ENCODE data around the gene ODAPH.

Gene ODAPH

GRCh38 chr4:75567725-75568124, 11.9 kb downstream of the ODAPH start:
- H3K27ac ChIP-seq (ENCODE audit: low read length), result no peak overlapping the region
- H3K9me2 ChIP-seq (replicated peaks; ENCODE audit: insufficient read depth, low read length), result no peaks in the 10 kb centered on the region
- no peaks in the 10 kb centered on the region for H3F3A ChIP-seq (ENCODE audit: insufficient read depth, low read length)
- H3K36me3 ChIP-seq (replicated peaks; ENCODE audit: insufficient read depth, low read length), result no peaks in the 10 kb centered on the region
- no peak overlapping the region for H3K4me3 ChIP-seq (ENCODE audit: low read length)
- no peak overlapping the region for H3K4me2 ChIP-seq (ENCODE audit: low read depth, low read length)
- no peaks in the 10 kb centered on the region for H4K20me1 ChIP-seq (ENCODE audit: insufficient read depth, low read length)
- TF ChIP-seq CTCF (IDR thresholded peaks at IDR 0.05; ENCODE audit: low read length) (no peak), EZH2 (optimal IDR thresholded peaks at IDR 0.05; ENCODE audit: low read depth, low read length) (no peak), EZH2phosphoT487 (IDR thresholded peaks at IDR 0.05; ENCODE audit: low read length) (no peak)
- H2AFZ ChIP-seq (ENCODE audit: low read length), result no peak overlapping the region
- no peak for DNase-seq
- H3K9ac ChIP-seq (ENCODE audit: low read length), result no peak overlapping the region
- no peaks in the 10 kb centered on the region for H3K9me3 ChIP-seq (replicated peaks; ENCODE audit: insufficient read depth, low read length)
- H3K79me2 ChIP-seq (ENCODE audit: low read length), result no peaks in the 10 kb centered on the region
- no peaks in the 10 kb centered on the region for H3K4me1 ChIP-seq (ENCODE audit: low read length)
- no peaks in the 10 kb centered on the region for H3K27me3 ChIP-seq (replicated peaks; ENCODE audit: insufficient read depth, low read length)

- Histone ChIP-seq H4K20me1 (ENCODE audit: insufficient read depth, low read length) (no peaks in the 10 kb centered on the region), H3K4me3 (ENCODE audit: low read length) (no peak overlapping the region), H3K4me2 (ENCODE audit: low read depth, low read length) (no peak overlapping the region), H3K79me2 (ENCODE audit: low read length) (no peaks in the 10 kb centered on the region), H3K27ac (ENCODE audit: low read length) (no peak overlapping the region), H3K36me3 (replicated peaks; ENCODE audit: insufficient read depth, low read length) (no peaks in the 10 kb centered on the region), H3F3A (ENCODE audit: insufficient read depth, low read length) (no peaks in the 10 kb centered on the region), H3K4me1 (ENCODE audit: low read length) (no peaks in the 10 kb centered on the region), H3K9me2 (replicated peaks; ENCODE audit: insufficient read depth, low read length) (no peaks in the 10 kb centered on the region), H3K9me3 (replicated peaks; ENCODE audit: insufficient read depth, low read length) (no peaks in the 10 kb centered on the region), H2AFZ (ENCODE audit: low read length) (no peak overlapping the region), H3K27me3 (replicated peaks; ENCODE audit: insufficient read depth, low read length) (no peaks in the 10 kb centered on the region), H3K9ac (ENCODE audit: low read length) (no peak overlapping the region)
- no peak for TF ChIP-seq EZH2 (optimal IDR thresholded peaks at IDR 0.05; ENCODE audit: low read depth, low read length)
- no peak for TF ChIP-seq CTCF (IDR thresholded peaks at IDR 0.05; ENCODE audit: low read length)
- no peak for TF ChIP-seq EZH2phosphoT487 (IDR thresholded peaks at IDR 0.05; ENCODE audit: low read length)
- no peak for DNase-seq
Observed at GRCh38 chr4:75584067-75584466, 28.2 kb downstream of the ODAPH start.

- H3K4me3 ChIP-seq (ENCODE audit: low read length), result no peak overlapping the region
- H3K27me3 ChIP-seq (replicated peaks; ENCODE audit: insufficient read depth, low read length), result no peaks in the 10 kb centered on the region
- no peak overlapping the region for H3K4me2 ChIP-seq (ENCODE audit: low read depth, low read length)
- no peaks in the 10 kb centered on the region for H3K9me3 ChIP-seq (replicated peaks; ENCODE audit: insufficient read depth, low read length)
- no peaks in the 10 kb centered on the region for H3K79me2 ChIP-seq (ENCODE audit: low read length)
- H3K4me1 ChIP-seq (ENCODE audit: low read length), result peaks cover 25% of the 10 kb centered on the region
- no peaks in the 10 kb centered on the region for H3K9me2 ChIP-seq (replicated peaks; ENCODE audit: insufficient read depth, low read length)
- H2AFZ ChIP-seq (ENCODE audit: low read length), result no peak overlapping the region
- H4K20me1 ChIP-seq (ENCODE audit: insufficient read depth, low read length), result no peaks in the 10 kb centered on the region
- DNase-seq, result no peak
- H3K36me3 ChIP-seq (replicated peaks; ENCODE audit: insufficient read depth, low read length), result no peaks in the 10 kb centered on the region
- no peak overlapping the region for H3K27ac ChIP-seq (ENCODE audit: low read length)
- H3F3A ChIP-seq (ENCODE audit: insufficient read depth, low read length), result peaks cover 6% of the 10 kb centered on the region
- H3K9ac ChIP-seq (ENCODE audit: low read length), result no peak overlapping the region
- TF ChIP-seq EZH2phosphoT487 (IDR thresholded peaks at IDR 0.05; ENCODE audit: low read length) (no peak), CTCF (IDR thresholded peaks at IDR 0.05; ENCODE audit: low read length) (no peak), EZH2 (optimal IDR thresholded peaks at IDR 0.05; ENCODE audit: low read depth, low read length) (no peak)
Observed at GRCh38 chr4:75593393-75593792, 37.5 kb downstream of the ODAPH start.
